Measurements from ENCODE around the gene PPFIA3.

PPFIA3 gene

DNA sequence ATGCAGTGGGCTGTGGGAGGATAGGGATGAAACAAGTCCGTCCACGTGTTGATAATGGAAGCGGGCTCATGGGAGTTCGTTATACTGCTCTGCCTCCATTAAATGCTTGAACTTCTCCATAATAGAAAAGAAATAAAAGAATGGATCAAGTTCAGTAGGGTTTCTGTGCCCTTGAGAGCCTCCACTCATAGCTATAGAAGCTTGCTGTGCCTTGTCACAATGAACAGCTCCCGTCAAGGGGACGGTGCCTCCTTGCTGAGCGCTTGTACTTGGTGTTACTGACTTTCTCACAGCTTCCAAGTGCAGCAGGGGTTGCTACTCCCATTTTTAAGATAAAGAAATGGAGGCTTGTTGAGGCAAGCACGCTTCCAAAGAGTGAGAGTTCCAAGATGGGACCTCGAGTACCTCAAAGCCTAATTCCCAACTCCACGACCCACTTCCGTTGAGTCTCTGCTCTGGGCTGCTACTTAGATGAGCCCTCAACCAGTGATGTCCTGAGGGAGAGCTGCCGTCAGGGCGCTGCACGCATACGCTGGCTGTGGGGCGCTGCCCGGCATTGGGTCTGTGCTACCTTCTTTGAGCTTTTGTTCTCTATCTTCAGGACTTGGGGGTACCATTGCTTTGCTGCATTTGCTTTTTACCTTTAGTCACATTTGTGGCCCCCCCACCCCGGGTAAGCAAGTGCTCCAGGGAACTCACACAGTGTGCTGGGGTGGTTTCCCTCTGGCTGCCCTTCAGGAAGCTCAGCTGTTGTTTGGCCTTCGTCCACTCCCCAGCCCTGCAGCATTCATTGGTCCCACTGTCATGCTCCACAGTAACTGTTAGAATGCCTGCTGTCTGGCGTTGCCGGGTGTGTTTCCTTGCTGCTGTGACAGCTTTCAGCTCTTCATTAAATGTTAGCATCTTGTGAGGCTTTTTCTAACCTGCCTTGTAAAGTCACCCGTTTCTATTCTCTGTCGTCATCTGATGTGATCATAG, 24.6 kb upstream of the PPFIA3 start:
- Mint-ChIP-seq H3K36me3 (peaks cover 100% of the 10 kb centered on the region), H3K4me3 (no peak overlapping the region), H3K4me1 (peaks cover 31% of the 10 kb centered on the region), H3K9me3 (no peaks in the 10 kb centered on the region), H3K27ac (no peak overlapping the region)
- DNase-seq (ENCODE audit: low spot score in 2 of 2) (no peak), ATAC-seq (no peak)

DNA sequence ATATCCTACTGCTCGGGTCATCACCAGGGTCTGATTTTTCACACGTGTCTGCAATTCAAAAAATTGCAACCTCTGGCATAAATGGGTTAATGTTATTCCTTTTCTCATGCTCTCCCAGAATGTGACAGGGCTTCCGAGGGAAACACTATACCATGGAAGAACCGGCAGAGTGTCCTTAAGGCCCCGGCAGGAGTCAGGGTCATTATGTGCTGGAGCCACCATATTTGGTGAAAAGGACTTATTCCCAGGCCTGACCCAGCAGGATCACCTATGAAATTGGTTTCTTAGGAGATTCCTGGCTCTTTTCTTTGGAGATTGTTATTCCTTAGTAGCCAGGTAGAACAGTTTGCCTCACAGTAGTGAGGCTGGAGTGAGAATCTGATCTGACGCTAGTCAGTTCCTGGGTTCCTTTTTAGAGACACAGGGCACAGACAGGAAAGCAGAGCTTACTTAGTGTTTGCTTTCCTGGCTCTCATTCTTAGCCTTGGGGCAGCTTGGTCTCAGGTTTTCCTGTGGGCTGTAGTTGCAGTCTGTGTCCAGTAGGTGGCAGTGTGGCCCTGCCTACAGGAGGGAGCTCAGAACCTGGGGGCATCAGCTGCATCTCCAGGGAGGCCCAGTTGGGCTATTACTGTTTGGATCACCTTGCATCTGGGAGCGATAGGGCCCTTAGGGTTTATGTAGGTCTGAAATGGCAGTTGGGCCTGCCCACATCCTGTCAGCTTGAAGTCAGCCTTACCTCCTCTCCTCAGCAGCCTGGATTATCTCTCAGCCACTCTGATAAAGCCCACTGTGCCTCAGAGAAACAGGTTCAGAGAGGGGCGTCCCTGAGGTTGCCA, 21.7 kb upstream of the PPFIA3 start:
- H3K27ac Mint-ChIP-seq, result no peak overlapping the region
- H3K4me3 Mint-ChIP-seq, result no peak overlapping the region
- peaks cover 98% of the 10 kb centered on the region for H3K36me3 Mint-ChIP-seq
- DNase-seq (ENCODE audit: low spot score in 2 of 2) (peak; percentile 66 to 84), ATAC-seq (peak; percentile 85)
- H3K9me3 Mint-ChIP-seq, result no peaks in the 10 kb centered on the region
- H3K4me1 Mint-ChIP-seq, result peaks cover 20% of the 10 kb centered on the region

DNA sequence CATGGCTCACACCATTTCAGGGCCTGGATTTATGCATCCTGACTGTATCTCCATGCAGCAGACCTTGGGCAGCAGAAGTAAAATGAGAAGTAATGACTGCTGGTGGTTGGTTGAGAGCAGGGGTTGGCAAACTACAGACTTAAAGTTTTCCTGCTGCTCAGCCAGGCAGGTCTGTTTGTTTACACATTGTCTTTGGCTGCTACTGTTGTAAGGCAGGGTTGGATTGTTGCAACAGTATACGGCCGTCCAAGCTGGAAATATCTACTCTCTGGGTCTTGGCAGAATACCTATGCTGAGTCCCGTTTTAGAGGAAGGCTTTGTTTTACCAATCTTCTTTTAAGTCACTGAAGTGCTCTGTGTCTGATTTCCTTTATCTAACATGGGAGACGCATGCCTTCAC, 20.5 kb upstream of the PPFIA3 start:
- Mint-ChIP-seq H3K9me3 (no peaks in the 10 kb centered on the region), H3K4me3 (no peak overlapping the region), H3K4me1 (peaks cover 20% of the 10 kb centered on the region), H3K27ac (no peak overlapping the region), H3K36me3 (peaks cover 98% of the 10 kb centered on the region)
- ATAC-seq (no peak), DNase-seq (ENCODE audit: low spot score in 2 of 2) (no peak)

DNA sequence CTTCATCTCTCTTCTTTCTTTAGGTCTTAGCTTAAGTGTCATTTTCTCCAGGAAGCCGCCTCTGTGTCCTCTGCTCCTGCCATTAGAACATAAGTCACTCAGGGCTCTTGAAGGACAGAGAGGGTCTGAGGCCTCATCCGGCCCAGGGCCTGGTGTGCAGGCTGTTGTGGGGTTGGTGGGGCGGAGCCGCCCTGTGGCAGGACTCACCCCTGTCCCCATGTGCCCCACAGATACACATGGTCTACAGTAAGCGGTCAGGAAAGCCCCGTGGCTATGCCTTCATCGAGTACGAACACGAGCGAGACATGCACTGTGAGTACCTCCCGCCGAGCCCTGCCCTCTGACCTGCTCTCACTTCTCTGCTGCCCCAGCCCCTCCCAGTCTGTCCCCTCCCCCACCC, 18.2 kb upstream of the PPFIA3 start:
- no peak for ATAC-seq
- no peak overlapping the region for H3K27ac Mint-ChIP-seq
- H3K4me1 Mint-ChIP-seq, result peaks cover 27% of the 10 kb centered on the region
- H3K36me3 Mint-ChIP-seq, result peaks cover 98% of the 10 kb centered on the region
- no peaks in the 10 kb centered on the region for H3K9me3 Mint-ChIP-seq
- no peak for DNase-seq (ENCODE audit: low spot score in 2 of 2)
- H3K4me3 Mint-ChIP-seq, result no peak overlapping the region

DNA sequence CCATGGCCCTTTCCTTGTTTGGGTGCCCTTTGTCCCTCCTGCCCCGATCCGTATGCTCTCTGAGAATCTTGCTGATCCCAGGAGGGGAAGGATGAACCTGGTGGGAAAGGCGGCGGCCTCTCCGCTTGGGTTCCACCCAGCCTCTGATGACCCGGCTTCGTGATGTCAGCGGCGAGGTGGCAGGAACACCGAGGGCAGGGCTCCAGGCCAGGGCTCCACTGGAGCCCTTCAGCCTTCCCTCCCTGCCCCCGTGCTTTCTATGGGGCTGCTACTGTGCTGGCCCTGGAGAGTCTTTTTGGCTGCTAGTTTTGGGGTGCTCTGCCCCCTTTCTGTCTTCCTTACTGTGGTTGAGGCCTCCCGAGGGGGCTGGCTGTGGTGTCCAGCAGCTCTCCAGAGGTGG, 17.0 kb upstream of the PPFIA3 start:
- H3K9me3 Mint-ChIP-seq, result no peaks in the 10 kb centered on the region
- H3K36me3 Mint-ChIP-seq, result peaks cover 98% of the 10 kb centered on the region
- no peak overlapping the region for H3K27ac Mint-ChIP-seq
- peaks cover 34% of the 10 kb centered on the region for H3K4me1 Mint-ChIP-seq
- no peak for DNase-seq (ENCODE audit: low spot score in 2 of 2)
- no peak overlapping the region for H3K4me3 Mint-ChIP-seq
- no peak for ATAC-seq

DNA sequence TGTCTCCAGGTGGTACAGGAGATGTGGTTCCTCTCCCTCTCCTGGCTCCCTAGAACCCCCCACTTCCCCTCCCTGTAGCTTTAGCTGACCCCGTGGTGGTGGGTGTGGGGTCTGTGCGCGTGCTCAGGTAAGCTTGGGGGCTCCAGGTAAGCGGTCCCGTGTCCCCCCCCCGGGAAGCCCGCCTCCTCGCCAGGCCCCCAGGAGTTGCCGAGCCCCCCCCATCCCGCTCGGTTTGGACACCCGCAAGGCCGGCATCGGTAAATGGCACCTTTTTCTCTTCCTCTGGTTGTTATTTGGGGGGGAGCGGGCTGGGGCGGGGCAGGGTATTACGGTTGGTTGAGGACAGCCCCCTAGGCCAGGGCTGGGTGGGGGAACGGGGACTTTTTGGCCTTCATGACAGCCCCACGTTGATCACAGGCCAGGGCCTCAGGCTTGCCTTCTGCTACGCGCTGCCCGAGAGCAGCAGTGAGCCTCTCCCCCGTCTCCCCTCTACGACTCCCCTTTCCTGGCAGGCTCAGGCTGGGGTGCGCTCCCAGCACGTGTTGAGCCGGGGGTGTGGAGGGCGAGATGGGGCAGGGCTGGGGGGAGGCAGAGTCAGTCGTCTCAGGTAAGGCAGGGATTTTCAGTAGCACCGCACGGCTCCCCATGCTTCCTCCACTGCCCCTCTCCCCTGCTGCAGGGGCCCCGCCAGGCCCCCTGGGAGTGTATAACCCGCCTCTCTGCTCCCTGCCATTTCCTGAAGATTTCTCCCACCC, 15.8 kb upstream of the PPFIA3 start:
- H3K27ac Mint-ChIP-seq, result no peak overlapping the region
- peaks cover 98% of the 10 kb centered on the region for H3K36me3 Mint-ChIP-seq
- no peaks in the 10 kb centered on the region for H3K9me3 Mint-ChIP-seq
- DNase-seq (ENCODE audit: low spot score in 2 of 2) (no peak), ATAC-seq (no peak)
- peaks cover 29% of the 10 kb centered on the region for H3K4me1 Mint-ChIP-seq
- no peak overlapping the region for H3K4me3 Mint-ChIP-seq

DNA sequence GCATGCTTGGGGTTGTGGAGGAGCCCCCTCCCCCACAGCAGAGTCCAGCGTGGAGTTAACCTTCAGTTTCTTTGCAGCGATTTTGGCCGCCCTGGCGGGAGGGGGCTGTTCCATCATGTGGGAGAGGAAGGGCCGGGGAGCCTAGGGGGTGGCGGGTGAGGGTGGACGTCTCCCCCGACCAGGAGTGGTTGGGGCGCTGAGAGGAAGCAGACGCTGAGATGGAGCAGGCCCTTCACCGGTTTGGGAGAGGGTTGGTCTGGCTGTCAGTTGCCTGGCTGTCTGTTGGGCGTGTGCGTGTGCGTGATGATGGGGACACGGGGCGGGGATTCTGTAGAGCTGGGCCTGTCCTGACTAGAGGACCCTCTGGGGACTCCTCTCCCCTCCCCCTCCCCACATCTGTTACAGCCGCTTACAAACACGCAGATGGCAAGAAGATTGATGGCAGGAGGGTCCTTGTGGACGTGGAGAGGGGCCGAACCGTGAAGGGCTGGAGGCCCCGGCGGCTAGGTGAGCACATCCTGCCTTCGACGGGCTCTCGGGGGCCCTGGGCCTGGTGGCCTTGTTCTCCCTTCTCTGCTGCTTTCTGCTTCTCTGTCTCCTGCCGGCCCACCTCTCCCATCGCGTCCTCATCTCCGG, 15.0 kb upstream of the PPFIA3 start:
- no peak for DNase-seq (ENCODE audit: low spot score in 2 of 2)
- peak overlapping the region; percentile 58 for H3K27ac Mint-ChIP-seq
- no peak overlapping the region for H3K4me3 Mint-ChIP-seq
- no peak for ATAC-seq
- peaks cover 29% of the 10 kb centered on the region for H3K4me1 Mint-ChIP-seq
- H3K36me3 Mint-ChIP-seq, result peaks cover 98% of the 10 kb centered on the region
- no peaks in the 10 kb centered on the region for H3K9me3 Mint-ChIP-seq

DNA sequence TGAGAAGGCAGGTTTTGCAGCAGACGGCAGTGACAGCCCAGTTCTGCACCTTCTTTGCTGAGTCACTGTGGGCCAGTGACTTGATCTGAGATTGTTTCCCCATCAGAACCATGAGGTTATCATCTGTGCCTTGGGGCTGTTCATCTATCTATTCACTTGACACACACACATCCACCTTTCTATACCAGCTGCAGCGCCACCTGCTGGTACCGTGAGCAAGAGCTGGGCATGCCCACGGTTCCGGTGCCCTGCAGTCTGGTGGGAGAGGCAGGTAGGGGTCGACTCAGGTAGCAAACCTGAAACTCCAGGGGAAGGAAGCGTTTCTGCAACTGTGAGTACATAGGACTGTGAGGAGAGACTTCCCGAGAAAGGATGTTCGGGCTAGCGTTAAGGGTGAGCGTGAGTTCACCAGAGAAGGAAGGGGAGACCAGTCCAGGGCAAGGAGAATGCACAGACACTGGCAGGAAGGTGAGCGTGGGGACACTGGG, 12.7 kb upstream of the PPFIA3 start:
- Mint-ChIP-seq H3K27ac (peak overlapping the region; percentile 84), H3K36me3 (peaks cover 76% of the 10 kb centered on the region), H3K4me3 (no peak overlapping the region), H3K9me3 (no peaks in the 10 kb centered on the region), H3K4me1 (peaks cover 17% of the 10 kb centered on the region)
- ATAC-seq, result peak; percentile 69
- peak; percentile 57 to 76 for DNase-seq (ENCODE audit: low spot score in 2 of 2)

DNA sequence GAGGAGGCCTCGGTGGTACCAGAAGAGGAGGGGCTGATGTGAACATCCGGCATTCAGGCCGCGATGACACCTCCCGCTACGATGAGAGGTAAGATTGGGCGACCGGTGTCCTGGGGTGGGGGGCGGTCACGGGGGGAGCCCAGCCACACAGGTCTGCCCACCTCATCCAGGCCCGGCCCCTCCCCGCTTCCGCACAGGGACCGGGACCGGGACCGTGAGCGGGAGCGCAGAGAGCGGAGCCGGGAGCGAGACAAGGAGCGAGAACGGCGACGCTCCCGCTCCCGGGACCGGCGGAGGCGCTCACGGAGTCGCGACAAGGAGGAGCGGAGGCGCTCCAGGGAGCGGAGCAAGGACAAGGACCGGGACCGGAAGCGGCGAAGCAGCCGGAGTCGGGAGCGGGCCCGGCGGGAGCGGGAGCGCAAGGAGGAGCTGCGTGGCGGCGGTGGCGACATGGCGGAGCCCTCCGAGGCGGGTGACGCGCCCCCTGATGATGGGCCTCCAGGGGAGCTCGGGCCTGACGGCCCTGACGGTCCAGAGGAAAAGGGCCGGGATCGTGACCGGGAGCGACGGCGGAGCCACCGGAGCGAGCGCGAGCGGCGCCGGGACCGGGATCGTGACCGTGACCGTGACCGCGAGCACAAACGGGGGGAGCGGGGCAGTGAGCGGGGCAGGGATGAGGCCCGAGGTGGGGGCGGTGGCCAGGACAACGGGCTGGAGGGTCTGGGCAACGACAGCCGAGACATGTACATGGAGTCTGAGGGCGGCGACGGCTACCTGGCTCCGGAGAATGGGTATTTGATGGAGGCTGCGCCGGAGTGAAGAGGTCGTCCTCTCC, 11.5 kb upstream of the PPFIA3 start:
- no peak for ATAC-seq
- Mint-ChIP-seq H3K9me3 (no peaks in the 10 kb centered on the region), H3K4me1 (peaks cover 17% of the 10 kb centered on the region), H3K36me3 (peaks cover 66% of the 10 kb centered on the region), H3K4me3 (no peak overlapping the region), H3K27ac (no peak overlapping the region)
- no peak for DNase-seq (ENCODE audit: low spot score in 2 of 2)

DNA sequence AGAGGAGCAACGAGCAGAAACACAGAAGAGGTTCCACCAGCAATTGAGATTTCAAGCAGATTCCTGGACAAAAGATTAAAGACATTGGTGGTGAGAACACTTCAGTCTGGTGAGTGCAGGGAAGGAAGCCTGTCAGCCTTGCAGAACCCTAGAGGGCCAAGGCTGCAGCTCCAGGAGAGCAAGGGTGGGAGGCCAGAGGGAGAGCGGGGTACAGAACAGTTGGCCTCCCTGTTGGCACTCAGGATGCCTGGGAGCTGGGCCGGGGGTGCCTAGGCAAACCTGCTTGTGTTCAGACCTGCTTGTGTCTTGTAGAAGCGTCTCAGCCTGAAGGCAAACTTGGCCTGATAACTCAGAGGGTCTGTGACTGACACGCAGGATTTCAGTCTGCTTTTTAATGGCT, 10.3 kb upstream of the PPFIA3 start:
- peaks cover 54% of the 10 kb centered on the region for H3K36me3 Mint-ChIP-seq
- DNase-seq (ENCODE audit: low spot score in 2 of 2) (no peak), ATAC-seq (no peak)
- H3K9me3 Mint-ChIP-seq, result no peaks in the 10 kb centered on the region
- no peak overlapping the region for H3K27ac Mint-ChIP-seq
- no peak overlapping the region for H3K4me3 Mint-ChIP-seq
- peaks cover 28% of the 10 kb centered on the region for H3K4me1 Mint-ChIP-seq

DNA sequence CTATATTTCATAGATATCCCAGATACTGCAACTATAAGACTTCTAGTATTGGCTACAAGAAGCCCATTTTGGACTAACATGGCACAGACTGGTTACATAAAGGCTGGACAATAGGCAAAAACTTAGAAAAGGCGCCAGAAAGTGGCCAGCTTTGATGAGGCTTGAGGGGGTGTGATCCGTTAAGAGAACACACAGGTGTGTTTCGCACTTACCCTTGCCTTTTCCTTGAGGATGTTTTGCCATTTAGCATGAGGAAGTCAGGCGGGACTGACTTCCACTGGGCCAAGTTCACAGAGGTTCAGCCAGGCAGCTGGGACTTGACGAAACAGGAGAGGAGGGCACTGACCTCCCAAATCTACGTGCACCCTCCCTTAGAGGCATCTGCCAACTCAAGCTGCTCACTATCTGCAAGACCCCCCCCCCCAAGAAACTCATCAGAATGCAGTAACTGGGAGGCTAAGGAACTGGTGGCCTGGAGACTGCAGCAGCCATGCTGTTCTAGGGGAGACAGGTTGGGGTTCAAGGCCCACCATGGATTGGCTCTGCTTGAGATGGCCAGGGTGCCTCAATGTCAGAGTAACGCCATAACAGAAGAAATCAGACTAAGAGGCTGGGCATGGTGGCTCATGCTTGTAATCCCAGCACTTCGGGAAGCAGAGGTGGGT, 9.6 kb upstream of the PPFIA3 start:
- ATAC-seq, result no peak
- Mint-ChIP-seq H3K4me1 (peaks cover 28% of the 10 kb centered on the region), H3K4me3 (no peak overlapping the region), H3K9me3 (no peaks in the 10 kb centered on the region), H3K27ac (no peak overlapping the region), H3K36me3 (peaks cover 48% of the 10 kb centered on the region)
- no peak for DNase-seq (ENCODE audit: low spot score in 2 of 2)

DNA sequence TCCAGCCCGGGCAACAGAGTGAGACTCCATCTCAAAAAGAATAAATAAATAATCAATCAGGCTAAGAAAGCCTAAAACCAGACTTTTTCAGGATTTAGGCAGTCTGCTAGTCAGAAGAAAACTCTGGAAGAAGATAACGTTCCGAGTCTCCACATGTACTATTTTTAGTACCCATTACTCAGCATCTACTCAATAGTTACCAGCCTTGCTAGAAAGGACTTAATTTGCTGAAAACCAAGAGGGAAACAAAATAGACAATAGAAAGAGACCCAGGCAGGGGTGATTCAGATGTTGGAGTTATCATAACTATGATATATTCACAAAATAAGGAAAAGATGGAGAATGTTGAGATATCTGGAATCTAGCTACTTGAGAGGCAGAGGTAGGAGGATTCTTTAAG, 8.8 kb upstream of the PPFIA3 start:
- DNase-seq (ENCODE audit: low spot score in 2 of 2), result no peak
- H3K36me3 Mint-ChIP-seq, result peaks cover 39% of the 10 kb centered on the region
- no peak for ATAC-seq
- no peaks in the 10 kb centered on the region for H3K9me3 Mint-ChIP-seq
- H3K4me1 Mint-ChIP-seq, result peaks cover 29% of the 10 kb centered on the region
- no peak overlapping the region for H3K4me3 Mint-ChIP-seq
- no peak overlapping the region for H3K27ac Mint-ChIP-seq

DNA sequence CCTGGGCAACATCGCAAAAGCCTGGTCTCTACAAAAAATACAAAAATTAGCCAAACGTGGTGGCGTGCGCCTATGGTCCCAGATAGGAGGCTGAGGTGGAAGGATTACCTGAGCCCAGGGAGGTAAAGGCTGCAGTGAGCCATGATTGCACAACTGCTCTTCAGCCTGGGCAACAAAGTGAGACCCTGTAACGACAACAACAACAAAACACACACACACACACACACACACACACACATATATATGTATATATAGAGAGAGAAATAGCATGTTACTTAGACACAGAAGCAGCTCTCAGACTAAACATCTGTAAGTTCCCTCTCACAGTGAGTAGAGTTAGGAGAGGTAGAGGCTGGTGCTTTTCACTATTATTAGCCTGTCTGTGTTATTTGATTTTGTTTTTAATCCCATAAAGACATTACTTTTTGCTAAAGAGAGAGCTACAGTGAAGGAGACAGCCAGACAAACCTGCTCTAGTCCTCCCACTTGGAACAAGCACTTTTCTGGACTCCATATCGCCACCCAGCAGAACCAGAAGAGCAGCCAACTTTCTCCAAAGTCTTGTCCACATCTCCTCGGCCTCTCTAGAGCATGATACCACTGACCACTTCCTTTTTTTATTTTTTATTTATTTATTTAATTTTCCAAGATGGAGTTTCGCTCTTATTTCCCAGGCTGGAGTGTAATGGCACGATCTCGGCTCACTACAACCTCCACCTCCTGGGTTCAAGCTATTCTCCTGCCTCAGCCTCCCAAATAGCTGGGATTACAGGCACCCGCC, 7.9 kb upstream of the PPFIA3 start:
- ATAC-seq, result no peak
- Mint-ChIP-seq H3K4me1 (peaks cover 33% of the 10 kb centered on the region), H3K36me3 (peaks cover 31% of the 10 kb centered on the region), H3K4me3 (no peak overlapping the region), H3K27ac (no peak overlapping the region), H3K9me3 (no peaks in the 10 kb centered on the region)
- no peak for DNase-seq (ENCODE audit: low spot score in 2 of 2)
